SK-N-SH (cell line): ENCODE data around the gene ZNF148. TPM values are rescaled to one million over a fixed set of nuclear protein-coding genes. Genes with fewer than 3 reads are reported as not detected.

Source experiments
- CTCF ChIA-PET: fragments of 300-600, 350-600 bp; formaldehyde crosslinking; extraction: SDS; loops from one replicate; lab custom pipeline; 2021; lab: Yijun Ruan, JAX
- POLR2A ChIA-PET: fragments of 350-600 bp; sonication (Branson Sonifier 250); formaldehyde crosslinking; extraction: SDS; loops from one replicate; lab custom pipeline; 2020; ENCODE audit warnings: antibody characterized with exemption, inconsistent platforms; lab: Yijun Ruan, JAX
- DNase-seq: peaks from one replicate; pipeline ENCODE4 v3.0.0; 2012
- H2AFZ ChIP-seq: fragments of 200-600 bp; sonication (generic); 2 replicates; pipeline ENCODE4 v1.8.1; 2016; ENCODE audit warnings: antibody characterized with exemption, mild to moderate bottlenecking, low read depth
- H3F3A ChIP-seq: fragments of 200-600 bp; sonication (generic); replicated peaks from 2 replicates; pipeline ENCODE3; 2016; ENCODE audit warnings: antibody characterized with exemption, mild to moderate bottlenecking; ENCODE audit not compliant: insufficient read depth
- H3K27ac ChIP-seq, 2 experiments: fragments of 200-500 bp in 1 of 2; fragments of 200-600 bp in 1 of 2; sonication (Bioruptor generic) in 1 of 2; sonication (generic), shearing (Covaris generic) in 1 of 2; 2 replicates each; pipeline versions ENCODE4 v1.5.1 to v1.6.1; 2014 to 2016; ENCODE audit warnings: low read depth in 2 of 2, inconsistent platforms in 1 of 2, low read length in 1 of 2, mild to moderate bottlenecking in 1 of 2, mixed read lengths in 1 of 2
- H3K27me3 ChIP-seq: fragments of 200-600 bp; sonication (generic), shearing (Covaris generic); 2 replicates; pipeline ENCODE4 v1.6.1; 2016; ENCODE audit warnings: mixed run types; ENCODE audit not compliant: insufficient read depth
- H3K36me3 ChIP-seq, 2 experiments: fragments of 200-500 bp in 1 of 2; fragments of 200-600 bp in 1 of 2; sonication (Bioruptor generic) in 1 of 2; sonication (generic) in 1 of 2; replicated peaks in 1 of 2; 2 replicates each; pipeline versions ENCODE3 to v1.5.1; 2014 to 2016; ENCODE audit warnings: low read length in 1 of 2, mild to moderate bottlenecking in 1 of 2; ENCODE audit not compliant: insufficient read depth in 2 of 2, control insufficient read depth in 1 of 2
- H3K4me1 ChIP-seq, 2 experiments: fragments of 200-500 bp in 1 of 2; fragments of 200-600 bp in 1 of 2; sonication (Bioruptor generic) in 1 of 2; sonication (generic), shearing (Covaris generic) in 1 of 2; 2 replicates each; pipeline versions ENCODE4 v1.5.1 to v1.6.1; 2014 to 2016; ENCODE audit warnings: low read depth in 1 of 2, low read length in 1 of 2, mixed run types in 1 of 2; ENCODE audit not compliant: insufficient read depth in 2 of 2, control insufficient read depth in 1 of 2
- H3K4me2 ChIP-seq: fragments of 200-600 bp; sonication (generic), shearing (Covaris generic); 2 replicates; pipeline ENCODE4 v1.6.1; 2017; ENCODE audit warnings: mixed run types
- H3K4me3 ChIP-seq, 2 experiments: fragments of 200-500 bp in 1 of 2; fragments of 200-600 bp in 1 of 2; sonication (Bioruptor generic) in 1 of 2; sonication (generic), shearing (Covaris generic) in 1 of 2; 2 replicates each; pipeline versions ENCODE4 v1.5.1 to v1.8.1; 2014 to 2016; ENCODE audit warnings: low read depth in 2 of 2, inconsistent platforms in 1 of 2, low read length in 1 of 2, mild to moderate bottlenecking in 1 of 2, mixed read lengths in 1 of 2, moderate library complexity in 1 of 2
- H3K79me2 ChIP-seq: fragments of 200-600 bp; sonication (generic); 2 replicates; pipeline ENCODE4 v1.8.1; 2017; ENCODE audit warnings: mild to moderate bottlenecking; ENCODE audit not compliant: insufficient read depth
- H3K9ac ChIP-seq: fragments of 200-600 bp; sonication (generic); 2 replicates; pipeline ENCODE4 v1.6.1; 2017; ENCODE audit warnings: mixed run types
- H3K9me2 ChIP-seq: fragments of 200-600 bp; sonication (generic); 2 replicates; pipeline ENCODE4 v1.6.1; 2017; ENCODE audit warnings: mixed run types
- H3K9me3 ChIP-seq: fragments of 200-600 bp; sonication (generic); 2 replicates; pipeline ENCODE4 v1.6.1; 2017; ENCODE audit warnings: mixed run types, mild to moderate bottlenecking, moderate library complexity
- H4K20me1 ChIP-seq: fragments of 200-600 bp; sonication (generic); 2 replicates; pipeline ENCODE4 v1.6.1; 2017; ENCODE audit warnings: mild to moderate bottlenecking, mixed run types; ENCODE audit not compliant: insufficient read depth
- CHD2 ChIP-seq: fragments of 150-350 bp; IDR thresholded peaks from 2 replicates; pipeline ENCODE4 v1.6.1; 2018; ENCODE audit warnings: low read length; ENCODE audit not compliant: partially characterized antibody
- CTCF ChIP-seq: fragments of 200-600 bp; sonication (generic); IDR thresholded peaks from 2 replicates; pipeline ENCODE4 v1.6.1; 2017; ENCODE audit warnings: antibody characterized with exemption, mild to moderate bottlenecking, moderate library complexity
- EP300 ChIP-seq, 2 experiments: IDR thresholded peaks; 2 replicates each; pipeline versions ENCODE4 v1.4.0 to v1.6.1; 2012; ENCODE audit warnings: borderline replicate concordance in 1 of 2, low read depth in 1 of 2, low read length in 1 of 2
- EZH2phosphoT487 ChIP-seq: fragments of 200-600 bp; sonication (generic); IDR thresholded peaks from 2 replicates; pipeline ENCODE4 v1.6.1; 2017; ENCODE audit warnings: low read depth, mixed run types, mild to moderate bottlenecking, antibody characterized with exemption, moderate library complexity, borderline replicate concordance
- FOXM1 ChIP-seq: IDR thresholded peaks from 2 replicates; pipeline ENCODE4 v1.4.0; 2012; ENCODE audit warnings: low read depth, mild to moderate bottlenecking
- GABPA ChIP-seq: IDR thresholded peaks from 2 replicates; pipeline ENCODE4 v1.4.0; 2012; ENCODE audit warnings: low read depth, mild to moderate bottlenecking
- GATA2 ChIP-seq: sonication (generic); formaldehyde crosslinking; IDR thresholded peaks from 2 replicates; pipeline ENCODE4 v1.5.0; 2020; ENCODE audit warnings: mild to moderate bottlenecking, missing genetic modification reagents
- IRF3 ChIP-seq: fragments of 150-350 bp; IDR thresholded peaks from 2 replicates; pipeline ENCODE4 v1.6.1; 2016; ENCODE audit warnings: mild to moderate bottlenecking, low read depth, low read length
- JUND ChIP-seq: IDR thresholded peaks from 2 replicates; pipeline ENCODE4 v1.4.0; 2012
- MAX ChIP-seq: IDR thresholded peaks from 2 replicates; pipeline ENCODE4 v1.4.0; 2012; ENCODE audit warnings: low read depth
- PBX3 ChIP-seq: IDR thresholded peaks from 2 replicates; pipeline ENCODE4; 2012
- RAD21 ChIP-seq: IDR thresholded peaks from 2 replicates; pipeline ENCODE4 v1.6.1; 2012; ENCODE audit warnings: mild to moderate bottlenecking, low read length
- RCOR1 ChIP-seq: fragments of 150-350 bp; IDR thresholded peaks from 2 replicates; pipeline ENCODE4 v1.6.1; 2017; ENCODE audit warnings: antibody characterized with exemption, low read length
- RFX5 ChIP-seq: IDR thresholded peaks from 2 replicates; pipeline ENCODE4 v1.6.1; 2012; ENCODE audit warnings: mild to moderate bottlenecking, improper control_type of control experiment, low read length
- RXRA ChIP-seq: IDR thresholded peaks from 2 replicates; pipeline ENCODE4 v1.4.0; 2012; ENCODE audit warnings: low read depth, mild to moderate bottlenecking, borderline replicate concordance
- SMC3 ChIP-seq: IDR thresholded peaks from 2 replicates; pipeline ENCODE4 v1.6.1; 2012; ENCODE audit warnings: low read depth, low read length, improper control_type of control experiment
- TAF1 ChIP-seq: IDR thresholded peaks from 2 replicates; pipeline ENCODE4 v1.6.1; 2012; ENCODE audit warnings: low read depth, mild to moderate bottlenecking, low read length, moderate library complexity, borderline replicate concordance
- TCF12 ChIP-seq: IDR thresholded peaks from 2 replicates; pipeline ENCODE4 v1.4.0; 2012
- YY1 ChIP-seq: IDR thresholded peaks from 2 replicates; pipeline ENCODE4 v1.4.0; 2012; ENCODE audit warnings: low read depth, mild to moderate bottlenecking
- WGBS: methylation state at CpG from one replicate; pipeline ENCODE4 v1.1.6; 2017; ENCODE audit warnings: low lambda C conversion rate; 5-methylcytosine and 5-hydroxymethylcytosine counted together
- polyA plus RNA-seq, 3 experiments: library from polyadenylated mRNA; depleted of rRNA; stranded (reverse); fragments of >200 nt; gene quantifications; 2 replicates each; pipeline ENCODE4 v1.2.3, GENCODE V29; 2012

Gene ZNF148
- polyA plus RNA-seq, 1 of the 3 experiments (the other 2 are of a cell fraction) = 5.1 TPM

GRCh38 chr3:125319765-125320164 lies 55.4 kb downstream of the ZNF148 start:
- Histone ChIP-seq H3K9ac (no peak overlapping the region), H3K36me3 (peaks cover 17 to 42% of the 10 kb centered on the region in 2 experiments), H2AFZ (no peak overlapping the region)
- TF ChIP-seq FOXM1 = no peak
- no peak for TF ChIP-seq GABPA
- TF ChIP-seq RXRA = no peak
- no peak for TF ChIP-seq IRF3
- no peak for TF ChIP-seq TAF1
- no peak for TF ChIP-seq RCOR1
- TF ChIP-seq SMC3 = no peak
- no peak for TF ChIP-seq MAX
- TF ChIP-seq CTCF = no peak
- TF ChIP-seq JUND = no peak
- no peak for TF ChIP-seq EZH2phosphoT487
- no peak for TF ChIP-seq CHD2
- TF ChIP-seq YY1 = no peak
- TF ChIP-seq RFX5 = no peak
- TF ChIP-seq, all 33 proteins: peak for 0
- Histone ChIP-seq H3K4me2 (no peak overlapping the region), H3K4me1 (peaks cover 18 to 34% of the 10 kb centered on the region in 2 experiments; a peak in 3 of 4 replicates), H3K4me3 (no peak overlapping the region), H3K9me3 (no peaks in the 10 kb centered on the region), H4K20me1 (no peaks in the 10 kb centered on the region), H3K27ac (no peak overlapping the region), H3K9me2 (no peaks in the 10 kb centered on the region), H3F3A (peaks cover 36% of the 10 kb centered on the region), H3K79me2 (peaks cover 39% of the 10 kb centered on the region), H3K27me3 (no peaks in the 10 kb centered on the region)
- POLR2A ChIA-PET = no interaction called here
- no peak for DNase-seq
- CTCF ChIA-PET = interaction anchor here (0.7 to 1.2 kb wide), 3 partner anchors 14 to 456 kb away, joined by 3 to 5 read pairs (median 3); no protein-coding TSS in a partner anchor
- 88% methylated on average over 2 of the region's 2 CpGs for WGBS

- POLR2A ChIA-PET = no interaction called here
- H3K79me2 ChIP-seq = peaks cover 44% of the 10 kb centered on the region
- TF ChIP-seq RCOR1 = no peak
- TF ChIP-seq PBX3 = no peak
- no peak for TF ChIP-seq EZH2phosphoT487
- no peak for TF ChIP-seq RAD21
- TF ChIP-seq EP300 (IDR thresholded peaks at IDR 0.05; ENCODE audit: borderline replicate concordance in 1 of 2, low read depth in 1 of 2, low read length in 1 of 2) = no peak
- TF ChIP-seq TCF12 = no peak
- TF ChIP-seq GATA2 (CRISPR knock-in tag) = no peak
- TF ChIP-seq RXRA = no peak
- TF ChIP-seq MAX = no peak
- TF ChIP-seq, all 33 proteins: peak for 0
These were observed 56.3 kb downstream of the ZNF148 start for GRCh38 chr3:125318871-125319270.

More at GRCh38 chr3:125318871-125319270, 56.3 kb downstream of the ZNF148 start:
- H3K4me3 ChIP-seq = no peak overlapping the region
- peaks cover 36% of the 10 kb centered on the region for H3F3A ChIP-seq
- DNase-seq = no peak
- CTCF ChIA-PET = interaction anchor here (1.0 kb wide), 1 partner anchor 13 kb away, joined by 5 read pairs; no protein-coding TSS in a partner anchor
- H4K20me1 ChIP-seq = no peaks in the 10 kb centered on the region
- WGBS = 96% methylated on average over 4 of the region's 4 CpGs
- no peaks in the 10 kb centered on the region for H3K9me2 ChIP-seq
- H3K4me1 ChIP-seq = peaks cover 18 to 34% of the 10 kb centered on the region in 2 experiments; a peak in 3 of 4 replicates
- no peak overlapping the region for H3K9ac ChIP-seq
- H3K4me2 ChIP-seq = no peak overlapping the region
- H3K9me3 ChIP-seq = no peaks in the 10 kb centered on the region; the same call in 1 of the 2 replicates
- H2AFZ ChIP-seq = no peak overlapping the region
- H3K36me3 ChIP-seq = peaks cover 22 to 50% of the 10 kb centered on the region in 2 experiments
- no peak overlapping the region for H3K27ac ChIP-seq
- H3K27me3 ChIP-seq = no peaks in the 10 kb centered on the region
